ENCODE data around the gene FUNDC2. TPM values are rescaled to one million over a fixed set of nuclear protein-coding genes. Genes with fewer than 3 reads are reported as not detected.
"Not testable (repeated sequence)": the region's sequence is repeated elsewhere in the genome, so short reads cannot be mapped to it uniquely, and the experiment has no call there.

FUNDC2 gene
- total and polyA plus RNA-seq, 4 donors = 85.3 to 168 (median 99.2) TPM

GRCh38 chrX:155008578-155008977 is 18.1 kb upstream of the FUNDC2 start:
- peak; percentile 12 for ATAC-seq (ENCODE audit: low FRiP score)
- H3K27ac ChIP-seq (ENCODE audit: low read depth in 1 of 2, low read length in 2 of 2); H3K9me3 ChIP-seq (ENCODE audit: control insufficient read depth, low read length); H3K27me3 ChIP-seq (ENCODE audit: control insufficient read depth in 1 of 2, insufficient read depth in 2 of 2, low read length in 1 of 2); H3K4me1 ChIP-seq (ENCODE audit: control insufficient read depth in 1 of 2, insufficient read depth in 2 of 2, low read length in 2 of 2); DNase-seq; H3K4me3 ChIP-seq (ENCODE audit: low read length in 2 of 2); H3K36me3 ChIP-seq (ENCODE audit: control insufficient read depth in 1 of 2, insufficient read depth in 2 of 2, low read length in 1 of 2); intact Hi-C loops (cut with DNase I): not testable (repeated sequence)
- 95 to 97% methylated on average over 3 of the region's 12 CpGs for WGBS, 2 donors

- Histone ChIP-seq H3K4me3 (ENCODE audit: low read length in 2 of 2) (no peak overlapping the region), H3K9me3 (ENCODE audit: control insufficient read depth, low read length) (no peaks in the 10 kb centered on the region), H3K4me1 (ENCODE audit: control insufficient read depth in 1 of 2, insufficient read depth in 2 of 2, low read length in 2 of 2) (no peaks in the 10 kb centered on the region), H3K36me3 (ENCODE audit: control insufficient read depth in 1 of 2, insufficient read depth in 2 of 2, low read length in 1 of 2) (no peaks in the 10 kb centered on the region), H3K27me3 (ENCODE audit: control insufficient read depth in 1 of 2, insufficient read depth in 2 of 2, low read length in 1 of 2) (no peaks in the 10 kb centered on the region), H3K27ac (ENCODE audit: low read depth in 1 of 2, low read length in 2 of 2) (no peak overlapping the region)
- DNase-seq = no peak
- intact Hi-C loops (cut with DNase I) = no loop called here
- 34 to 40% methylated on average over 3 of the region's 3 CpGs for WGBS, 2 donors
- ATAC-seq (ENCODE audit: low FRiP score) = peak; percentile 20
Measured at GRCh38 chrX:155009994-155010472, 16.6 kb upstream of the FUNDC2 start.

GRCh38 chrX:155020591-155020990 is 6.1 kb upstream of the FUNDC2 start:
- H3K4me3 ChIP-seq (ENCODE audit: low read length in 2 of 2) = no peak overlapping the region
- no peaks in the 10 kb centered on the region for H3K36me3 ChIP-seq (ENCODE audit: control insufficient read depth in 1 of 2, insufficient read depth in 2 of 2, low read length in 1 of 2)
- H3K4me1 ChIP-seq (ENCODE audit: control insufficient read depth in 1 of 2, insufficient read depth in 2 of 2, low read length in 2 of 2) = no peaks in the 10 kb centered on the region
- no peaks in the 10 kb centered on the region for H3K9me3 ChIP-seq (ENCODE audit: control insufficient read depth, low read length)
- DNase-seq (no peak), ATAC-seq (ENCODE audit: low FRiP score) (no peak)
- H3K27ac ChIP-seq (ENCODE audit: low read depth in 1 of 2, low read length in 2 of 2) = no peak overlapping the region
- 73 to 94% methylated on average over 3 of the region's 3 CpGs for WGBS, 2 donors
- intact Hi-C loops (cut with DNase I) = no loop called here
- no peaks in the 10 kb centered on the region for H3K27me3 ChIP-seq (ENCODE audit: control insufficient read depth in 1 of 2, insufficient read depth in 2 of 2, low read length in 1 of 2)

GRCh38 chrX:155022585-155022984 is 4.1 kb upstream of the FUNDC2 start, which contains the start of gene F8:
TSS of gene F8 (minus strand) at chrX:155022723. CDS start at chrX:155022552, 171 bp downstream.
- H3K27me3 ChIP-seq (ENCODE audit: control insufficient read depth in 1 of 2, insufficient read depth in 2 of 2, low read length in 1 of 2) = no peaks in the 10 kb centered on the region
- H3K36me3 ChIP-seq (ENCODE audit: control insufficient read depth in 1 of 2, insufficient read depth in 2 of 2, low read length in 1 of 2) = no peaks in the 10 kb centered on the region
- no peak for DNase-seq
- no peak for ATAC-seq (ENCODE audit: low FRiP score)
- no peaks in the 10 kb centered on the region for H3K9me3 ChIP-seq (ENCODE audit: control insufficient read depth, low read length)
- no peak within 1 kb of the TSS for H3K4me3 ChIP-seq (ENCODE audit: low read length in 2 of 2)
- H3K4me1 ChIP-seq (ENCODE audit: control insufficient read depth in 1 of 2, insufficient read depth in 2 of 2, low read length in 2 of 2) = no peaks in the 10 kb centered on the region
- H3K27ac ChIP-seq (ENCODE audit: low read depth in 1 of 2, low read length in 2 of 2) = no peak within 1 kb of the TSS
- intact Hi-C loops (cut with DNase I) = no loop called here
- 16 to 17% methylated on average over 1 of the region's 1 CpG for WGBS, 2 donors

GRCh38 chrX:155023907-155024833 is 2.5 kb upstream of the FUNDC2 start:
- WGBS, 2 donors = 79 to 94% methylated on average over 6 of the region's 6 CpGs
- ATAC-seq (ENCODE audit: low FRiP score) (no peak), DNase-seq (no peak)
- intact Hi-C loops (cut with DNase I) = no loop called here
- H3K36me3 ChIP-seq (ENCODE audit: control insufficient read depth in 1 of 2, insufficient read depth in 2 of 2, low read length in 1 of 2) = no peaks in the 10 kb centered on the region
- H3K9me3 ChIP-seq (ENCODE audit: control insufficient read depth, low read length) = no peaks in the 10 kb centered on the region
- H3K4me1 ChIP-seq (ENCODE audit: control insufficient read depth in 1 of 2, insufficient read depth in 2 of 2, low read length in 2 of 2) = no peaks in the 10 kb centered on the region
- H3K27me3 ChIP-seq (ENCODE audit: control insufficient read depth in 1 of 2, insufficient read depth in 2 of 2, low read length in 1 of 2) = no peaks in the 10 kb centered on the region
- no peak overlapping the region for H3K27ac ChIP-seq (ENCODE audit: low read depth in 1 of 2, low read length in 2 of 2)
- no peak overlapping the region for H3K4me3 ChIP-seq (ENCODE audit: low read length in 2 of 2)

GRCh38 chrX:155026420-155026726 is 271 bp upstream of the FUNDC2 start:
- H3K4me1 ChIP-seq (ENCODE audit: control insufficient read depth in 1 of 2, insufficient read depth in 2 of 2, low read length in 2 of 2) = no peaks in the 10 kb centered on the region
- no peak for ATAC-seq (ENCODE audit: low FRiP score)
- H3K27ac ChIP-seq (ENCODE audit: low read depth in 1 of 2, low read length in 2 of 2) = peak overlapping the region in 1 of 2 donors; percentile 11
- H3K9me3 ChIP-seq (ENCODE audit: control insufficient read depth, low read length) = no peaks in the 10 kb centered on the region
- 1 to 47% methylated on average over 16 of the region's 16 CpGs for WGBS, 2 donors
- no peaks in the 10 kb centered on the region for H3K36me3 ChIP-seq (ENCODE audit: control insufficient read depth in 1 of 2, insufficient read depth in 2 of 2, low read length in 1 of 2)
- H3K27me3 ChIP-seq (ENCODE audit: control insufficient read depth in 1 of 2, insufficient read depth in 2 of 2, low read length in 1 of 2) = no peaks in the 10 kb centered on the region
- H3K4me3 ChIP-seq (ENCODE audit: low read length in 2 of 2) = no peak overlapping the region
- no peak for DNase-seq
- intact Hi-C loops (cut with DNase I) = no loop called here

GRCh38 chrX:155027509-155028066 is 944 bp downstream of the FUNDC2 start:
- intact Hi-C loops (cut with DNase I) = no loop called here
- H3K9me3 ChIP-seq (ENCODE audit: control insufficient read depth, low read length) = no peaks in the 10 kb centered on the region
- H3K27me3 ChIP-seq (ENCODE audit: control insufficient read depth in 1 of 2, insufficient read depth in 2 of 2, low read length in 1 of 2) = no peaks in the 10 kb centered on the region
- ATAC-seq (ENCODE audit: low FRiP score) (peak; percentile 64), DNase-seq (no peak)
- H3K4me1 ChIP-seq (ENCODE audit: control insufficient read depth in 1 of 2, insufficient read depth in 2 of 2, low read length in 2 of 2) = no peaks in the 10 kb centered on the region
- WGBS, 2 donors = 1 to 33% methylated on average over 14 of the region's 14 CpGs
- H3K36me3 ChIP-seq (ENCODE audit: control insufficient read depth in 1 of 2, insufficient read depth in 2 of 2, low read length in 1 of 2) = no peaks in the 10 kb centered on the region
- peak overlapping the region; percentile 43 to 69 for H3K27ac ChIP-seq (ENCODE audit: low read depth in 1 of 2, low read length in 2 of 2)
- H3K4me3 ChIP-seq (ENCODE audit: low read length in 2 of 2) = peak overlapping the region; percentile 35 to 49

- H3K27ac ChIP-seq (ENCODE audit: low read depth in 1 of 2, low read length in 2 of 2) = no peak overlapping the region
- H3K4me3 ChIP-seq (ENCODE audit: low read length in 2 of 2) = peak overlapping the region in 1 of 2 donors; percentile 14
- WGBS, 2 donors = 25 to 35% methylated on average over 3 of the region's 3 CpGs
- no peaks in the 10 kb centered on the region for H3K4me1 ChIP-seq (ENCODE audit: control insufficient read depth in 1 of 2, insufficient read depth in 2 of 2, low read length in 2 of 2)
- no peaks in the 10 kb centered on the region for H3K27me3 ChIP-seq (ENCODE audit: control insufficient read depth in 1 of 2, insufficient read depth in 2 of 2, low read length in 1 of 2)
- DNase-seq (no peak), ATAC-seq (ENCODE audit: low FRiP score) (no peak)
- intact Hi-C loops (cut with DNase I) = no loop called here
- no peaks in the 10 kb centered on the region for H3K36me3 ChIP-seq (ENCODE audit: control insufficient read depth in 1 of 2, insufficient read depth in 2 of 2, low read length in 1 of 2)
- H3K9me3 ChIP-seq (ENCODE audit: control insufficient read depth, low read length) = no peaks in the 10 kb centered on the region
Measured at GRCh38 chrX:155028129-155028528, 1.5 kb downstream of the FUNDC2 start.

- 61 to 64% methylated on average over 2 of the region's 2 CpGs for WGBS, 2 donors
- DNase-seq (no peak), ATAC-seq (ENCODE audit: low FRiP score) (no peak)
- intact Hi-C loops (cut with DNase I) = no loop called here
- Histone ChIP-seq H3K36me3 (ENCODE audit: control insufficient read depth in 1 of 2, insufficient read depth in 2 of 2, low read length in 1 of 2) (no peaks in the 10 kb centered on the region), H3K9me3 (ENCODE audit: control insufficient read depth, low read length) (no peaks in the 10 kb centered on the region), H3K27ac (ENCODE audit: low read depth in 1 of 2, low read length in 2 of 2) (peak overlapping the region in 1 of 2 donors; percentile 33), H3K27me3 (ENCODE audit: control insufficient read depth in 1 of 2, insufficient read depth in 2 of 2, low read length in 1 of 2) (no peaks in the 10 kb centered on the region), H3K4me3 (ENCODE audit: low read length in 2 of 2) (no peak overlapping the region), H3K4me1 (ENCODE audit: control insufficient read depth in 1 of 2, insufficient read depth in 2 of 2, low read length in 2 of 2) (no peaks in the 10 kb centered on the region)
Measured at GRCh38 chrX:155028877-155029291, 2.2 kb downstream of the FUNDC2 start.
